Endothelial cell of umbilical vein (primary cell): ENCODE measurements around the gene KCNH1. TPM values are rescaled to one million over a fixed set of nuclear protein-coding genes. Genes with fewer than 3 reads are reported as not detected.

Experiments
- BruUV-seq: library from RNA; stranded (reverse); fragments of 400-500 nt; replicated peaks from 2 replicates; lab custom pipeline; 2021; lab: Mats Ljungman, UMichigan
- CTCF ChIA-PET: fragments of 300-600, 350-600 bp; sonication (Branson Sonifier 250); formaldehyde crosslinking; loops from one replicate; lab custom pipeline; 2021; ENCODE audit warnings: antibody characterized with exemption, inconsistent platforms; lab: Charles Lee
- POLR2A ChIA-PET: fragments of 300-600, 350-600 bp; sonication (Branson Sonifier 250); formaldehyde crosslinking; loops from one replicate; lab custom pipeline; 2021; ENCODE audit warnings: antibody characterized with exemption, inconsistent platforms; lab: Charles Lee
- DNase-seq: peaks from one replicate; pipeline ENCODE4 v3.0.0-alpha.2; 2011; ENCODE audit warnings: low read depth, low spot score
- FAIRE-seq: peaks from 2 replicates; lab custom pipeline; 2011; peaks lifted over from hg19 to GRCh38; lab: Jason Lieb, UNC
- H2AFZ ChIP-seq: 2 replicates; pipeline ENCODE4 v1.6.0; 2012; ENCODE audit warnings: low read depth, low read length, control low read depth, inconsistent platforms
- H3K27ac ChIP-seq: 2 replicates; pipeline ENCODE4 v1.5.1; 2011; ENCODE audit warnings: low read depth, mild to moderate bottlenecking, control low read depth, low read length, moderate library complexity; ENCODE audit not compliant: insufficient read depth
- H3K27me3 ChIP-seq, 2 experiments: 2 replicates each; pipeline versions ENCODE4 v1.6.0 to v1.6.1; 2011; ENCODE audit warnings: low read length in 2 of 2, mixed read lengths in 1 of 2; ENCODE audit not compliant: control insufficient read depth in 2 of 2, insufficient read depth in 2 of 2
- H3K36me3 ChIP-seq, 2 experiments: 2 replicates in 1 of 2; 3 replicates in 1 of 2; pipeline ENCODE4 v1.5.1; 2011; ENCODE audit warnings: low read length in 2 of 2, mild to moderate bottlenecking in 1 of 2, moderate library complexity in 1 of 2; ENCODE audit not compliant: control insufficient read depth in 2 of 2, insufficient read depth in 2 of 2; ENCODE audit errors: extremely low read depth in 1 of 2
- H3K4me1 ChIP-seq: 3 replicates; pipeline ENCODE4 v1.5.1; 2011; ENCODE audit warnings: mild to moderate bottlenecking, low read length; ENCODE audit not compliant: control insufficient read depth, insufficient read depth; ENCODE audit errors: extremely low read depth
- H3K4me2 ChIP-seq: 2 replicates; pipeline ENCODE4 v1.6.1; 2011; ENCODE audit warnings: low read length, control low read depth, mixed read lengths; ENCODE audit not compliant: insufficient read depth
- H3K4me3 ChIP-seq, 3 experiments: fragments of 200-600 bp in 1 of 3; sonication (generic), shearing (Covaris generic) in 1 of 3; replicated peaks in 1 of 3; 2 replicates each; pipeline ENCODE4 v1.5.1; 2011 to 2016; ENCODE audit warnings: control low read depth in 3 of 3, low read length in 3 of 3, mild to moderate bottlenecking in 2 of 3, inconsistent platforms in 1 of 3, low read depth in 1 of 3, moderate library complexity in 1 of 3; ENCODE audit not compliant: insufficient read depth in 1 of 3
- H3K79me2 ChIP-seq: 2 replicates; pipeline ENCODE4 v1.6.0; 2012; ENCODE audit warnings: low read length, inconsistent platforms; ENCODE audit not compliant: control insufficient read depth, insufficient read depth
- H3K9ac ChIP-seq: replicated peaks from 2 replicates; pipeline ENCODE3; 2011; ENCODE audit warnings: low read length, control low read depth; ENCODE audit not compliant: insufficient read depth; ENCODE audit errors: extremely low read depth
- H3K9me1 ChIP-seq: replicated peaks from 3 replicates; pipeline ENCODE4 v1.6.0; 2011; ENCODE audit warnings: mild to moderate bottlenecking, low read length; ENCODE audit not compliant: control insufficient read depth, insufficient read depth; ENCODE audit errors: extremely low read depth
- H3K9me3 ChIP-seq: replicated peaks from 2 replicates; pipeline ENCODE4 v1.5.1; 2012; ENCODE audit warnings: low read length, inconsistent platforms; ENCODE audit not compliant: control insufficient read depth, insufficient read depth
- H4K20me1 ChIP-seq: replicated peaks from 2 replicates; pipeline ENCODE3; 2011; ENCODE audit warnings: mild to moderate bottlenecking, low read length; ENCODE audit not compliant: control insufficient read depth, insufficient read depth; ENCODE audit errors: extremely low read depth
- CTCF ChIP-seq, 2 donors: IDR thresholded peaks; 1 replicate in 1 of 2; 2 replicates in 1 of 2; pipeline ENCODE4 v1.5.1; 2011; ENCODE audit warnings: low read length in 2 of 2, mild to moderate bottlenecking in 2 of 2, moderate library complexity in 2 of 2, control low read depth in 1 of 2, inconsistent platforms in 1 of 2, low read depth in 1 of 2; ENCODE audit not compliant: insufficient read depth in 1 of 2; ENCODE audit errors: extremely low read depth in 1 of 2
- EZH2 ChIP-seq: IDR thresholded peaks from 2 replicates; pipeline ENCODE4 v1.6.1; 2012; ENCODE audit warnings: borderline replicate concordance, low read depth, mild to moderate bottlenecking, moderate library complexity, low read length, inconsistent platforms; ENCODE audit not compliant: severe bottlenecking
- FOS ChIP-seq: IDR thresholded peaks from 2 replicates; pipeline ENCODE4 v1.6.1; 2011; ENCODE audit warnings: mild to moderate bottlenecking, low read length, moderate library complexity, borderline replicate concordance; ENCODE audit not compliant: insufficient read depth
- GATA2 ChIP-seq: IDR thresholded peaks from 2 replicates; pipeline ENCODE4 v1.7.0; 2011; ENCODE audit warnings: low read depth, mild to moderate bottlenecking, moderate library complexity, mixed read lengths, low read length; ENCODE audit not compliant: insufficient read length, insufficient read depth
- JUN ChIP-seq: IDR thresholded peaks from 2 replicates; pipeline ENCODE4 v1.6.1; 2011; ENCODE audit warnings: borderline replicate concordance, low read depth; ENCODE audit not compliant: insufficient read length, insufficient read depth
- MAX ChIP-seq: IDR thresholded peaks from 2 replicates; pipeline ENCODE4 v1.6.1; 2011; ENCODE audit not compliant: insufficient read depth, insufficient read length
- MYC ChIP-seq: IDR thresholded peaks from one replicate; pipeline ENCODE4 v1.6.1; 2011; ENCODE audit warnings: mild to moderate bottlenecking, low read depth, low read length
- POLR2A ChIP-seq: IDR thresholded peaks from 2 replicates; pipeline ENCODE4 v1.6.1; 2012; ENCODE audit warnings: low read depth, mild to moderate bottlenecking, control low read depth, low read length
- POLR2AphosphoS5 ChIP-seq: IDR thresholded peaks from 2 replicates; pipeline ENCODE4 v1.6.1; 2012; ENCODE audit warnings: low read depth, mild to moderate bottlenecking, control low read depth, low read length, moderate library complexity; ENCODE audit not compliant: insufficient read depth
- dilution Hi-C: fragments of 300-500 bp; cut with MboI; formaldehyde crosslinking; loops from one replicate; pipeline ENCODE4 v1.15.0; 2019; ENCODE audit warnings: low sequenced_read_pairs; ENCODE audit not compliant: extremely low pct_ligation_motif_present
- intact Hi-C: fragments of 100-400 bp; cut with micrococcal nuclease; formaldehyde crosslinking; loops from one replicate; pipeline ENCODE4 v1.10.0; 2022
- polyA plus RNA-seq, 4 experiments: library from polyadenylated mRNA; depleted of rRNA in 3 of 4; stranded (reverse) in 3 of 4; unstranded in 1 of 4; fragments of >200 nt; gene quantifications; 2 replicates each; pipeline versions ENCODE4 v1.2.1 to v1.2.3, GENCODE V29; 2011 to 2012; ENCODE audit warnings: missing spikeins in 1 of 4
- total RNA-seq: library from RNA; stranded (reverse); gene quantifications from 2 replicates; pipeline ENCODE4 v1.2.3, GENCODE V29; 2021

The KCNH1 gene
- total and polyA plus RNA-seq, 2 donors (not counting 3 experiments of a cell fraction or from before 2014, with no cell fraction given): not detected

- H3K4me1 ChIP-seq: no peaks in the 10 kb centered on the region
- no peak overlapping the region for H3K4me3 ChIP-seq
- TF ChIP-seq CTCF (IDR thresholded peaks at IDR 0.05; ENCODE audit: extremely low read depth in 1 of 2, insufficient read depth in 1 of 2, low read depth in 1 of 2, low read length in 2 of 2) (no peak), EZH2 (no peak)
- no peaks in the 10 kb centered on the region for H3K27me3 ChIP-seq
- H2AFZ ChIP-seq: no peak overlapping the region
- no peaks in the 10 kb centered on the region for H4K20me1 ChIP-seq
- no peaks in the 10 kb centered on the region for H3K36me3 ChIP-seq
- H3K4me2 ChIP-seq: no peak overlapping the region
- DNase-seq (no peak), FAIRE-seq (no peak)
- no peaks in the 10 kb centered on the region for H3K9me1 ChIP-seq
- H3K9ac ChIP-seq: no peak overlapping the region
- no peak overlapping the region for H3K27ac ChIP-seq
- no peaks in the 10 kb centered on the region for H3K79me2 ChIP-seq
- no TSS peak for BruUV-seq
- intact Hi-C loops: no loop called here
- dilution Hi-C loops: no loop called here
- CTCF ChIA-PET: no interaction called here
- POLR2A ChIA-PET: no interaction called here
- peaks cover 6% of the 10 kb centered on the region for H3K9me3 ChIP-seq
These were observed 377.8 kb downstream of the KCNH1 start for GRCh38 chr1:210755991-210756659.

GRCh38 chr1:210754878-210755665 is 378.9 kb downstream of the KCNH1 start:
- Histone ChIP-seq H3K27ac (no peak overlapping the region), H3K4me2 (no peak overlapping the region), H3K36me3 (no peaks in the 10 kb centered on the region), H3K9me3 (peaks cover 6% of the 10 kb centered on the region), H3K4me3 (no peak overlapping the region), H3K4me1 (no peaks in the 10 kb centered on the region), H2AFZ (no peak overlapping the region), H3K79me2 (no peaks in the 10 kb centered on the region), H3K9me1 (no peaks in the 10 kb centered on the region), H3K27me3 (no peaks in the 10 kb centered on the region), H3K9ac (no peak overlapping the region), H4K20me1 (no peaks in the 10 kb centered on the region)
- no peak for TF ChIP-seq GATA2
- no peak for TF ChIP-seq CTCF (IDR thresholded peaks at IDR 0.05; ENCODE audit: extremely low read depth in 1 of 2, insufficient read depth in 1 of 2, low read depth in 1 of 2, low read length in 2 of 2)
- no peak for TF ChIP-seq POLR2AphosphoS5
- no peak for TF ChIP-seq EZH2
- no peak for TF ChIP-seq FOS
- TF ChIP-seq POLR2A: no peak
- no peak for TF ChIP-seq MYC
- TF ChIP-seq JUN: no peak
- TF ChIP-seq MAX: no peak
- ChIA-PET POLR2A (no interaction called here), CTCF (no interaction called here)
- no TSS peak for BruUV-seq
- DNase-seq (no peak), FAIRE-seq (no peak)
- dilution Hi-C loops (no loop called here), intact Hi-C loops (no loop called here)
